GM12892 (cell line): ENCODE data around the gene DLG2.

Experiments
- POLR2A ChIP-seq: IDR thresholded peaks from 2 replicates; pipeline ENCODE4 v1.6.1; 2011; ENCODE audit warnings: low read depth, low read length, control low read depth
- POLR2AphosphoS5 ChIP-seq: IDR thresholded peaks from 2 replicates; pipeline ENCODE4 v1.6.1; 2011; ENCODE audit warnings: low read depth, low read length, control low read depth
- TAF1 ChIP-seq: IDR thresholded peaks from 2 replicates; pipeline ENCODE4 v1.6.1; 2011; ENCODE audit warnings: low read depth, mild to moderate bottlenecking, control low read depth, low read length, borderline replicate concordance

DNA sequence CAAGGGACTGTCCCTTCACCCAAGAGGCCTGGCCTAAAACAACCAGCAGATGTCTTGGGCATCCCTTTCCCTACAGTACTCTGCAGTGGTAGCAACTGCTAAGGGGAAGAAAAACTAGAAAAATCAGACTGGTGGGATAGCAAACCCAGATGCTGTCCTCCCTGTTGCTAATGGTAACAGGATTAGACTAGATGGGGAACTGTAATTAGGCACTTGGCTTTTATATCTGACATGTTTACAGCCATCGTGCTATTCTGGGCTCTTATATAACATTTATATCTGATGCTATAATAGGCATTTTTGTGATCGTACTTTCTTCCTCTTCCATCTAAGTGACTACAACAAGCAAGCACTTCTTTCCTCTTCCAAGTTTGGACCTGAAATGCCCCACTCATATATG, 316.7 kb downstream of the DLG2 start:
- TF ChIP-seq POLR2A (no peak), POLR2AphosphoS5 (no peak), TAF1 (no peak)
